Endothelial cell of umbilical vein (primary cell): Measurements from ENCODE around the gene EARS2. TPM values are rescaled to one million over a fixed set of nuclear protein-coding genes. Genes with fewer than 3 reads are reported as not detected.

Experiments
- BruUV-seq: library from RNA; stranded (reverse); fragments of 400-500 nt; replicated peaks from 2 replicates; lab custom pipeline; 2021; lab: Mats Ljungman, UMichigan
- CTCF ChIA-PET: fragments of 300-600, 350-600 bp; sonication (Branson Sonifier 250); formaldehyde crosslinking; loops from one replicate; lab custom pipeline; 2021; ENCODE audit warnings: antibody characterized with exemption, inconsistent platforms; lab: Charles Lee
- POLR2A ChIA-PET: fragments of 300-600, 350-600 bp; sonication (Branson Sonifier 250); formaldehyde crosslinking; loops from one replicate; lab custom pipeline; 2021; ENCODE audit warnings: antibody characterized with exemption, inconsistent platforms; lab: Charles Lee
- DNase-seq: peaks from one replicate; pipeline ENCODE4 v3.0.0-alpha.2; 2011; ENCODE audit warnings: low read depth, low spot score
- FAIRE-seq: peaks from 2 replicates; lab custom pipeline; 2011; peaks lifted over from hg19 to GRCh38; lab: Jason Lieb, UNC
- H2AFZ ChIP-seq: 2 replicates; pipeline ENCODE4 v1.6.0; 2012; ENCODE audit warnings: low read depth, low read length, control low read depth, inconsistent platforms
- H3K27ac ChIP-seq: 2 replicates; pipeline ENCODE4 v1.5.1; 2011; ENCODE audit warnings: low read depth, mild to moderate bottlenecking, control low read depth, low read length, moderate library complexity; ENCODE audit not compliant: insufficient read depth
- H3K27me3 ChIP-seq, 2 experiments: 2 replicates each; pipeline versions ENCODE4 v1.6.0 to v1.6.1; 2011; ENCODE audit warnings: low read length in 2 of 2, mixed read lengths in 1 of 2; ENCODE audit not compliant: control insufficient read depth in 2 of 2, insufficient read depth in 2 of 2
- H3K36me3 ChIP-seq, 2 experiments: 2 replicates in 1 of 2; 3 replicates in 1 of 2; pipeline ENCODE4 v1.5.1; 2011; ENCODE audit warnings: low read length in 2 of 2, mild to moderate bottlenecking in 1 of 2, moderate library complexity in 1 of 2; ENCODE audit not compliant: control insufficient read depth in 2 of 2, insufficient read depth in 2 of 2; ENCODE audit errors: extremely low read depth in 1 of 2
- H3K4me1 ChIP-seq: 3 replicates; pipeline ENCODE4 v1.5.1; 2011; ENCODE audit warnings: mild to moderate bottlenecking, low read length; ENCODE audit not compliant: control insufficient read depth, insufficient read depth; ENCODE audit errors: extremely low read depth
- H3K4me2 ChIP-seq: 2 replicates; pipeline ENCODE4 v1.6.1; 2011; ENCODE audit warnings: low read length, control low read depth, mixed read lengths; ENCODE audit not compliant: insufficient read depth
- H3K4me3 ChIP-seq, 3 experiments: fragments of 200-600 bp in 1 of 3; sonication (generic), shearing (Covaris generic) in 1 of 3; replicated peaks in 1 of 3; 2 replicates each; pipeline ENCODE4 v1.5.1; 2011 to 2016; ENCODE audit warnings: control low read depth in 3 of 3, low read length in 3 of 3, mild to moderate bottlenecking in 2 of 3, inconsistent platforms in 1 of 3, low read depth in 1 of 3, moderate library complexity in 1 of 3; ENCODE audit not compliant: insufficient read depth in 1 of 3
- H3K79me2 ChIP-seq: 2 replicates; pipeline ENCODE4 v1.6.0; 2012; ENCODE audit warnings: low read length, inconsistent platforms; ENCODE audit not compliant: control insufficient read depth, insufficient read depth
- H3K9ac ChIP-seq: replicated peaks from 2 replicates; pipeline ENCODE3; 2011; ENCODE audit warnings: low read length, control low read depth; ENCODE audit not compliant: insufficient read depth; ENCODE audit errors: extremely low read depth
- H3K9me1 ChIP-seq: replicated peaks from 3 replicates; pipeline ENCODE4 v1.6.0; 2011; ENCODE audit warnings: mild to moderate bottlenecking, low read length; ENCODE audit not compliant: control insufficient read depth, insufficient read depth; ENCODE audit errors: extremely low read depth
- H3K9me3 ChIP-seq: replicated peaks from 2 replicates; pipeline ENCODE4 v1.5.1; 2012; ENCODE audit warnings: low read length, inconsistent platforms; ENCODE audit not compliant: control insufficient read depth, insufficient read depth
- H4K20me1 ChIP-seq: replicated peaks from 2 replicates; pipeline ENCODE3; 2011; ENCODE audit warnings: mild to moderate bottlenecking, low read length; ENCODE audit not compliant: control insufficient read depth, insufficient read depth; ENCODE audit errors: extremely low read depth
- EZH2 ChIP-seq: IDR thresholded peaks from 2 replicates; pipeline ENCODE4 v1.6.1; 2012; ENCODE audit warnings: borderline replicate concordance, low read depth, mild to moderate bottlenecking, moderate library complexity, low read length, inconsistent platforms; ENCODE audit not compliant: severe bottlenecking
- FOS ChIP-seq: IDR thresholded peaks from 2 replicates; pipeline ENCODE4 v1.6.1; 2011; ENCODE audit warnings: mild to moderate bottlenecking, low read length, moderate library complexity, borderline replicate concordance; ENCODE audit not compliant: insufficient read depth
- GATA2 ChIP-seq: IDR thresholded peaks from 2 replicates; pipeline ENCODE4 v1.7.0; 2011; ENCODE audit warnings: low read depth, mild to moderate bottlenecking, moderate library complexity, mixed read lengths, low read length; ENCODE audit not compliant: insufficient read length, insufficient read depth
- JUN ChIP-seq: IDR thresholded peaks from 2 replicates; pipeline ENCODE4 v1.6.1; 2011; ENCODE audit warnings: borderline replicate concordance, low read depth; ENCODE audit not compliant: insufficient read length, insufficient read depth
- MAX ChIP-seq: IDR thresholded peaks from 2 replicates; pipeline ENCODE4 v1.6.1; 2011; ENCODE audit not compliant: insufficient read depth, insufficient read length
- MYC ChIP-seq: IDR thresholded peaks from one replicate; pipeline ENCODE4 v1.6.1; 2011; ENCODE audit warnings: mild to moderate bottlenecking, low read depth, low read length
- POLR2A ChIP-seq: IDR thresholded peaks from 2 replicates; pipeline ENCODE4 v1.6.1; 2012; ENCODE audit warnings: low read depth, mild to moderate bottlenecking, control low read depth, low read length
- POLR2AphosphoS5 ChIP-seq: IDR thresholded peaks from 2 replicates; pipeline ENCODE4 v1.6.1; 2012; ENCODE audit warnings: low read depth, mild to moderate bottlenecking, control low read depth, low read length, moderate library complexity; ENCODE audit not compliant: insufficient read depth
- dilution Hi-C: fragments of 300-500 bp; cut with MboI; formaldehyde crosslinking; loops from one replicate; pipeline ENCODE4 v1.15.0; 2019; ENCODE audit warnings: low sequenced_read_pairs; ENCODE audit not compliant: extremely low pct_ligation_motif_present
- intact Hi-C: fragments of 100-400 bp; cut with micrococcal nuclease; formaldehyde crosslinking; loops from one replicate; pipeline ENCODE4 v1.10.0; 2022
- polyA plus RNA-seq, 4 experiments: library from polyadenylated mRNA; depleted of rRNA in 3 of 4; stranded (reverse) in 3 of 4; unstranded in 1 of 4; fragments of >200 nt; gene quantifications; 2 replicates each; pipeline versions ENCODE4 v1.2.1 to v1.2.3, GENCODE V29; 2011 to 2012; ENCODE audit warnings: missing spikeins in 1 of 4
- total RNA-seq: library from RNA; stranded (reverse); gene quantifications from 2 replicates; pipeline ENCODE4 v1.2.3, GENCODE V29; 2021
- TF ChIP-seq, protein P1 (sequence below), 2 donors: IDR thresholded peaks; 1 replicate in 1 of 2; 2 replicates in 1 of 2; pipeline ENCODE4 v1.5.1; 2011; ENCODE audit warnings: low read length in 2 of 2, mild to moderate bottlenecking in 2 of 2, moderate library complexity in 2 of 2, control low read depth in 1 of 2, inconsistent platforms in 1 of 2, low read depth in 1 of 2; ENCODE audit not compliant: insufficient read depth in 1 of 2; ENCODE audit errors: extremely low read depth in 1 of 2

The EARS2 gene
- total and polyA plus RNA-seq, 2 donors (not counting 3 experiments of a cell fraction or from before 2014, with no cell fraction given): 14.7 to 21.6 TPM

GRCh38 chr16:23566724-23567123 is 9.6 kb upstream of the EARS2 start:
- TF ChIP-seq, protein P1, sequence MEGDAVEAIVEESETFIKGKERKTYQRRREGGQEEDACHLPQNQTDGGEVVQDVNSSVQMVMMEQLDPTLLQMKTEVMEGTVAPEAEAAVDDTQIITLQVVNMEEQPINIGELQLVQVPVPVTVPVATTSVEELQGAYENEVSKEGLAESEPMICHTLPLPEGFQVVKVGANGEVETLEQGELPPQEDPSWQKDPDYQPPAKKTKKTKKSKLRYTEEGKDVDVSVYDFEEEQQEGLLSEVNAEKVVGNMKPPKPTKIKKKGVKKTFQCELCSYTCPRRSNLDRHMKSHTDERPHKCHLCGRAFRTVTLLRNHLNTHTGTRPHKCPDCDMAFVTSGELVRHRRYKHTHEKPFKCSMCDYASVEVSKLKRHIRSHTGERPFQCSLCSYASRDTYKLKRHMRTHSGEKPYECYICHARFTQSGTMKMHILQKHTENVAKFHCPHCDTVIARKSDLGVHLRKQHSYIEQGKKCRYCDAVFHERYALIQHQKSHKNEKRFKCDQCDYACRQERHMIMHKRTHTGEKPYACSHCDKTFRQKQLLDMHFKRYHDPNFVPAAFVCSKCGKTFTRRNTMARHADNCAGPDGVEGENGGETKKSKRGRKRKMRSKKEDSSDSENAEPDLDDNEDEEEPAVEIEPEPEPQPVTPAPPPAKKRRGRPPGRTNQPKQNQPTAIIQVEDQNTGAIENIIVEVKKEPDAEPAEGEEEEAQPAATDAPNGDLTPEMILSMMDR (IDR thresholded peaks at IDR 0.05; ENCODE audit: extremely low read depth in 1 of 2, insufficient read depth in 1 of 2, low read depth in 1 of 2, low read length in 2 of 2): no peak
- dilution Hi-C loops (no loop called here), intact Hi-C loops (no loop called here)

GRCh38 chr16:23564575-23565363 is 7.6 kb upstream of the EARS2 start:
- FAIRE-seq (no peak), DNase-seq (no peak)
- Histone ChIP-seq H3K9me1 (no peaks in the 10 kb centered on the region), H3K4me2 (no peak overlapping the region), H4K20me1 (no peaks in the 10 kb centered on the region), H3K27ac (no peak overlapping the region), H3K9ac (no peak overlapping the region), H3K27me3 (no peaks in the 10 kb centered on the region), H3K36me3 (peaks cover 29 to 45% of the 10 kb centered on the region in 2 experiments), H3K4me1 (no peaks in the 10 kb centered on the region), H3K4me3 (no peak overlapping the region), H3K79me2 (peaks cover 14% of the 10 kb centered on the region), H2AFZ (no peak overlapping the region), H3K9me3 (no peaks in the 10 kb centered on the region)
- ChIA-PET POLR2A (no interaction called here), CTCF (no interaction called here)
- dilution Hi-C loops (no loop called here), intact Hi-C loops (no loop called here)
- no peak for TF ChIP-seq GATA2
- TF ChIP-seq POLR2A: no peak
- no peak for TF ChIP-seq MYC
- TF ChIP-seq FOS: no peak
- no peak for TF ChIP-seq POLR2AphosphoS5
- no peak for TF ChIP-seq EZH2
- no peak for TF ChIP-seq JUN
- TF ChIP-seq MAX: no peak
- TF ChIP-seq, protein P1 (IDR thresholded peaks at IDR 0.05; ENCODE audit: extremely low read depth in 1 of 2, insufficient read depth in 1 of 2, low read depth in 1 of 2, low read length in 2 of 2): no peak
- no TSS peak for BruUV-seq

More at GRCh38 chr16:23566724-23567123, 9.6 kb upstream of the EARS2 start:
- Histone ChIP-seq H3K36me3 (peaks cover 30 to 58% of the 10 kb centered on the region in 2 experiments), H4K20me1 (no peaks in the 10 kb centered on the region), H3K27ac (no peak overlapping the region), H2AFZ (no peak overlapping the region), H3K9ac (no peak overlapping the region), H3K27me3 (no peaks in the 10 kb centered on the region), H3K4me1 (no peaks in the 10 kb centered on the region), H3K9me1 (no peaks in the 10 kb centered on the region), H3K4me3 (no peak overlapping the region), H3K9me3 (no peaks in the 10 kb centered on the region), H3K79me2 (no peaks in the 10 kb centered on the region), H3K4me2 (no peak overlapping the region)
- CTCF ChIA-PET: no interaction called here
- POLR2A ChIA-PET: no interaction called here
- FAIRE-seq: no peak
- BruUV-seq: no TSS peak
- no peak for DNase-seq
